Measurements from ENCODE around the gene TPP2. TPM values are rescaled to one million over a fixed set of nuclear protein-coding genes. Genes with fewer than 3 reads are reported as not detected.

TPP2 gene
- total RNA-seq, 1 experiment from 2014 or later, result 36.7 TPM

DNA sequence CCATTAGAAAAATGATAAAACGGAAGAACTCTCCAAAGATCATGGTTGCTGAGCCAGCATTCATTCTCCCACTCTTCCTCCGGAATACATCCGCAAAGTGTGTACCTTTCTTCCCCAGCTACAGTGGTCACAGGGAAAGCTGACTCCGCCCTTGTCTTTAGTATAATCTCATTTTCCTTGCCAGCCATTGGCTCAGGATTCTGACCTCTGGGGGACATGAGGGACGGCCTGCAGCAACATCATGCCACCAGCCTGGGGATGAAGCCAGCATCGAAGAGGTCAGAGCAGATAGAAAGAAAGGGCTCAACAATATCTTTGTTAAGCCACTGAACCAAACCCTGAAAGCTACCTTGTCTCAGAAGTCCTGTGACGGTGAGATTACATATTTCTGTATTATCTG is 46.3 kb upstream of the TPP2 start:
- H2AFZ ChIP-seq (ENCODE audit: low read depth, low read length, poor library complexity, severe bottlenecking), result no peak overlapping the region
- CTCF ChIA-PET, result no interaction called here

More for the DNA sequence above, 46.3 kb upstream of the TPP2 start:
- POLR2A ChIA-PET, result no interaction called here
- ATAC-seq (no peak), DNase-seq (ENCODE audit: low read depth, low spot score) (no peak)
- no peaks in the 10 kb centered on the region for H4K20me1 ChIP-seq (ENCODE audit: insufficient read depth)
- no peaks in the 10 kb centered on the region for H3K36me3 ChIP-seq (ENCODE audit: control insufficient read depth in 1 of 2, insufficient read depth in 2 of 2, low read length in 2 of 2)
- no peaks in the 10 kb centered on the region for H3K27me3 ChIP-seq (ENCODE audit: insufficient read depth, low read length)
- H3K27ac ChIP-seq (ENCODE audit: low read depth, low read length), result no peak overlapping the region
- H3K9me2 ChIP-seq (ENCODE audit: insufficient read depth), result no peaks in the 10 kb centered on the region
- intact Hi-C loops (cut with micrococcal nuclease), result no loop called here
- no TSS peak for BruUV-seq (replicated peaks)
- H3K4me3 ChIP-seq (replicated peaks in 1 of 2; ENCODE audit: low read depth in 1 of 2, low read length in 2 of 2), result no peak overlapping the region
- no peaks in the 10 kb centered on the region for H3K79me2 ChIP-seq (ENCODE audit: insufficient read depth, low read length)
- H3K9me3 ChIP-seq (ENCODE audit: control insufficient read depth in 1 of 2, insufficient read depth in 1 of 2, low read depth in 1 of 2, low read length in 2 of 2), result no peaks in the 10 kb centered on the region
- TF ChIP-seq, protein P1, sequence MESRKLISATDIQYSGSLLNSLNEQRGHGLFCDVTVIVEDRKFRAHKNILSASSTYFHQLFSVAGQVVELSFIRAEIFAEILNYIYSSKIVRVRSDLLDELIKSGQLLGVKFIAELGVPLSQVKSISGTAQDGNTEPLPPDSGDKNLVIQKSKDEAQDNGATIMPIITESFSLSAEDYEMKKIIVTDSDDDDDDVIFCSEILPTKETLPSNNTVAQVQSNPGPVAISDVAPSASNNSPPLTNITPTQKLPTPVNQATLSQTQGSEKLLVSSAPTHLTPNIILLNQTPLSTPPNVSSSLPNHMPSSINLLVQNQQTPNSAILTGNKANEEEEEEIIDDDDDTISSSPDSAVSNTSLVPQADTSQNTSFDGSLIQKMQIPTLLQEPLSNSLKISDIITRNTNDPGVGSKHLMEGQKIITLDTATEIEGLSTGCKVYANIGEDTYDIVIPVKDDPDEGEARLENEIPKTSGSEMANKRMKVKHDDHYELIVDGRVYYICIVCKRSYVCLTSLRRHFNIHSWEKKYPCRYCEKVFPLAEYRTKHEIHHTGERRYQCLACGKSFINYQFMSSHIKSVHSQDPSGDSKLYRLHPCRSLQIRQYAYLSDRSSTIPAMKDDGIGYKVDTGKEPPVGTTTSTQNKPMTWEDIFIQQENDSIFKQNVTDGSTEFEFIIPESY (IDR thresholded peaks at IDR 0.05; ENCODE audit: extremely low read depth, insufficient replicate concordance, low read length), result no peak
- TF ChIP-seq POLR2A (IDR thresholded peaks at IDR 0.05; ENCODE audit: borderline replicate concordance, extremely low read depth, insufficient read depth, insufficient read length) (no peak), EZH2phosphoT487 (IDR thresholded peaks at IDR 0.05; ENCODE audit: borderline replicate concordance) (no peak), ZNF274 (IDR thresholded peaks at IDR 0.05; ENCODE audit: low read depth, low read length) (no peak), RAD21 (IDR thresholded peaks at IDR 0.05; ENCODE audit: low read depth) (no peak), CEBPB (IDR thresholded peaks at IDR 0.05; ENCODE audit: low read depth) (no peak), CBX3 (IDR thresholded peaks at IDR 0.05; ENCODE audit: low read depth) (no peak), CTCF (IDR thresholded peaks at IDR 0.05 in 2 of 3, conservative IDR thresholded peaks at IDR 0.05 in 1 of 3; ENCODE audit: borderline replicate concordance in 1 of 3, insufficient read depth in 1 of 3, low read depth in 2 of 3, low read length in 2 of 3) (no peak), YY1 (IDR thresholded peaks at IDR 0.05; ENCODE audit: extremely low read depth, insufficient replicate concordance, low read depth, low read length) (no peak), SRF (IDR thresholded peaks at IDR 0.05; ENCODE audit: low read depth) (no peak), SP1 (IDR thresholded peaks at IDR 0.05; ENCODE audit: low read depth) (no peak), ELF1 (IDR thresholded peaks at IDR 0.05; ENCODE audit: borderline replicate concordance, low read depth) (no peak), EZH2 (IDR thresholded peaks at IDR 0.05) (no peak), EGR1 (IDR thresholded peaks at IDR 0.05; ENCODE audit: low read depth) (no peak), POLR2AphosphoS5 (IDR thresholded peaks at IDR 0.05; ENCODE audit: low read depth, low read length) (no peak), SIN3A (IDR thresholded peaks at IDR 0.05; ENCODE audit: low read depth) (no peak)
- H3K4me2 ChIP-seq (ENCODE audit: low read length), result no peak overlapping the region
- H3K9ac ChIP-seq (ENCODE audit: low read length), result no peak overlapping the region
- RAD21 ChIA-PET (ENCODE audit: low non-redundant PET in 1 of 2, low total read pairs in 2 of 2, uncharacterized antibody in 2 of 2, unreplicated experiment in 2 of 2), result no interaction called here
- H3K4me1 ChIP-seq (ENCODE audit: control insufficient read depth in 1 of 2, insufficient read depth in 2 of 2, low read length in 2 of 2), result no peaks in the 10 kb centered on the region
